AG09319 (cell line): ENCODE results near the gene MFAP3L.

Source experiments
- DNase-seq: peaks from one replicate; pipeline ENCODE4 v3.0.0-alpha.2; 2010; ENCODE audit warnings: low read depth; ENCODE audit errors: extremely low read depth
- CTCF ChIP-seq: IDR thresholded peaks from 2 replicates; pipeline ENCODE4 v1.5.1; 2011; ENCODE audit warnings: low read depth, mild to moderate bottlenecking, inconsistent platforms, low read length, moderate library complexity

MFAP3L gene

GRCh38 chr4:170037481-170037880, 11.3 kb upstream of the MFAP3L start:
- DNase-seq: no peak

GRCh38 chr4:170035845-170036244, 9.7 kb upstream of the MFAP3L start:
- no peak for TF ChIP-seq CTCF
- DNase-seq: no peak

More at GRCh38 chr4:170037481-170037880, 11.3 kb upstream of the MFAP3L start:
- TF ChIP-seq CTCF: no peak

- no peak for TF ChIP-seq CTCF
- DNase-seq: no peak
These were observed 9.0 kb upstream of the MFAP3L start for GRCh38 chr4:170035231-170035630.

GRCh38 chr4:170033999-170034398, 7.8 kb upstream of the MFAP3L start:
- no peak for TF ChIP-seq CTCF

GRCh38 chr4:170030121-170030520, 3.9 kb upstream of the MFAP3L start:
- no peak for DNase-seq
- TF ChIP-seq CTCF: no peak

More at GRCh38 chr4:170033999-170034398, 7.8 kb upstream of the MFAP3L start:
- DNase-seq: no peak

GRCh38 chr4:170027181-170027829, 1.1 kb upstream of the MFAP3L start:
- DNase-seq: peak; percentile 93
- TF ChIP-seq CTCF: no peak

GRCh38 chr4:170025523-170026252, 507 bp downstream of the MFAP3L start:
- TF ChIP-seq CTCF: no peak
- no peak for DNase-seq
